Mucosa of descending colon (tissue), 3 donors: ENCODE measurements around the gene ACAD8. TPM values are rescaled to one million over a fixed set of nuclear protein-coding genes. Genes with fewer than 3 reads are reported as not detected.
A peak's percentile ranks its signal among the peaks of the same experiment; 100 is the strongest.

ENCODE experiments used
- ATAC-seq: fragments of 200-7000 bp; cut with Tn5 transposase; one replicate; pipeline ENCODE4 v1.9.1; 2020; ENCODE audit warnings: mild to moderate bottlenecking, moderate library complexity
- DNase-seq, 3 donors: peaks; one replicate each; pipeline ENCODE4 v3.0.0-alpha.2; 2020
- H3K36me3 ChIP-seq: fragments of 200-600 bp; one replicate; pipeline ENCODE4 v1.8.0; 2021; ENCODE audit warnings: low read depth, mild to moderate bottlenecking
- H3K4me1 ChIP-seq: fragments of 200-600 bp; one replicate; pipeline ENCODE4 v1.8.0; 2021; ENCODE audit warnings: low read depth, mild to moderate bottlenecking
- H3K4me3 ChIP-seq: fragments of 200-600 bp; one replicate; pipeline ENCODE4 v1.8.0; 2021; ENCODE audit warnings: mild to moderate bottlenecking
- H3K9me3 ChIP-seq: fragments of 200-600 bp; one replicate; pipeline ENCODE4 v1.8.0; 2021; ENCODE audit warnings: mild to moderate bottlenecking
- intact Hi-C, 2 donors: fragments of 100-400 bp; cut with DNase I in 1 of 2; cut with micrococcal nuclease in 1 of 2; formaldehyde crosslinking; loops; one replicate each; pipeline versions ENCODE4 v1.11.0 to v1.11.1; 2022; cut with DNase I, micrococcal nuclease
- total RNA-seq, 3 donors: library from RNA; stranded (reverse); fragmentation: NEBNext Ultra II Directional in 2 of 3; extraction: Animal tissue kit (Norgen Biotek cat#: 25700) in 2 of 3; gene quantifications; one replicate each; pipeline versions ENCODE4 v1.2.1 to v1.2.4, GENCODE V29; 2021 to 2023
- TF ChIP-seq, protein P1 (sequence below): fragments of 200-600 bp; IDR thresholded peaks from one replicate; pipeline ENCODE4 v1.8.0; 2022; ENCODE audit warnings: antibody characterized with exemption, mild to moderate bottlenecking
- donor health status: DM: no; HTN: no; CAD: no; lungs with moderate emphysema.
- donor health status: DM: no; HTN: no; CAD: no.
- donor health status: DM: no; HTN: yes; CAD: no.

Gene ACAD8
- total RNA-seq, 3 donors from 2014 or later = 24.4 to 31.1 (median 28.8) TPM

DNA sequence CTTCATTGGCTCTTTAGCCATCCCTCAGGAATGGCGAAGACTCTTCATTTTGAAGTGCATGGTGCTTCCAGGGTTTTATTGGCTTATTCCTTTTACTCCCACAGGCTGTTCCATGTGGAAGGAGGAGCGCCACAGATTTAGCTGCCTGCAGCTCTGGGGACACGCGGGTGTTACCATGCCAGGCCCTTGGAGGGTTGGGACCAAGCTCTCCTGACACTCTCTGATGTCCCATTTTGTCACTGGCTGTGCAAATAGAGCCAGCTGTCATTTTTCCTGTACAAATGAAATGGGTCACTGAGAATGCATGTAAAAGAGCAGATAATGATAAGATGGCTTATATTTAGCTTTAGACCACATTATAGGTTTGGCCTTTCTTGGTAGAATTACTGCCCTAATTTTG lies 9.5 kb upstream of the ACAD8 start:
- ATAC-seq (no peak), DNase-seq (no peak)
- H3K4me3 ChIP-seq = no peak overlapping the region
- intact Hi-C loops = no loop called here
- peaks cover 6% of the 10 kb centered on the region for H3K36me3 ChIP-seq
- no peaks in the 10 kb centered on the region for H3K9me3 ChIP-seq
- H3K4me1 ChIP-seq = no peaks in the 10 kb centered on the region
- TF ChIP-seq, protein P1, sequence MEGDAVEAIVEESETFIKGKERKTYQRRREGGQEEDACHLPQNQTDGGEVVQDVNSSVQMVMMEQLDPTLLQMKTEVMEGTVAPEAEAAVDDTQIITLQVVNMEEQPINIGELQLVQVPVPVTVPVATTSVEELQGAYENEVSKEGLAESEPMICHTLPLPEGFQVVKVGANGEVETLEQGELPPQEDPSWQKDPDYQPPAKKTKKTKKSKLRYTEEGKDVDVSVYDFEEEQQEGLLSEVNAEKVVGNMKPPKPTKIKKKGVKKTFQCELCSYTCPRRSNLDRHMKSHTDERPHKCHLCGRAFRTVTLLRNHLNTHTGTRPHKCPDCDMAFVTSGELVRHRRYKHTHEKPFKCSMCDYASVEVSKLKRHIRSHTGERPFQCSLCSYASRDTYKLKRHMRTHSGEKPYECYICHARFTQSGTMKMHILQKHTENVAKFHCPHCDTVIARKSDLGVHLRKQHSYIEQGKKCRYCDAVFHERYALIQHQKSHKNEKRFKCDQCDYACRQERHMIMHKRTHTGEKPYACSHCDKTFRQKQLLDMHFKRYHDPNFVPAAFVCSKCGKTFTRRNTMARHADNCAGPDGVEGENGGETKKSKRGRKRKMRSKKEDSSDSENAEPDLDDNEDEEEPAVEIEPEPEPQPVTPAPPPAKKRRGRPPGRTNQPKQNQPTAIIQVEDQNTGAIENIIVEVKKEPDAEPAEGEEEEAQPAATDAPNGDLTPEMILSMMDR = no peak

DNA sequence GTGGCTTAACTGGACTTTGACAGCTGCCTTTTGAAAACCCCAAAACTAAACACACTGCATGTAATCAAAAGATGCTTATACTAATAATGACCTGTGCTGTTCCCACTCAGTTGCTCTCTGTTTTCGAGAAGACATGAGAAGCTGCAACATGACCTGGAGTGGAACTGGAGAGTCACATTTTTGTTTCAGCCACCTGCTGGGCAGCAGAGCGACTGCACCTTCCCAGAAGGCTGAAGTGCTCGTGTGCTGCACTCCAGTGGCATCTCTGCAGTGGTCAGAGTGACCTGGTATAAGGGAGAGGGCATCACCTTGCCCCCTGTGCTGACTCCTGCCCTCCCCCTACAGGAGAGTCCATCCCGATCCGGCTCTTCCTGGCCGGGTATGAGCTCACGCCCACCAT lies 8.8 kb upstream of the ACAD8 start:
- no peak overlapping the region for H3K4me3 ChIP-seq
- ATAC-seq (peak; percentile 57), DNase-seq (no peak)
- TF ChIP-seq, protein P1 = no peak
- H3K9me3 ChIP-seq = no peaks in the 10 kb centered on the region
- intact Hi-C loops = no loop called here
- H3K36me3 ChIP-seq = peaks cover 6% of the 10 kb centered on the region
- H3K4me1 ChIP-seq = no peaks in the 10 kb centered on the region

DNA sequence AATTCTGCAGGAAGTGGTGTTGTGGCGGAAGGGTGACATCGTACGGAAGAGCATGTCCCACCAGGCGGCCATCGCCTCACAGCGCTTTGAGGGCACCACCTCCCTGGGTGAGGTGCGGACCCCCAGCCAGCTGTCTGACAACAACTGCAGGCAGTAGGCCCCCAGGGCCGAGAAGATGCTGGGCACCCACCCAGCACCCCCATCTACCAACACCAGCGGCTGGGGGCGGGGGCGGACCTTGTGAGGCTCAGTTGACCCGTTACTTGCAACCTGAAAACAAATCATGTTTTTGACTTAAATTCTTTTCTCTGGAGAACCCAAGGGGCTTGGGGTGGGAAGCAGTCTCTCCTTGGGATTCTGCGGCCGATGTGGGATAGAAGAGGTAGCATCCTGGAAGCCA lies 7.9 kb upstream of the ACAD8 start:
- ATAC-seq = no peak

DNA sequence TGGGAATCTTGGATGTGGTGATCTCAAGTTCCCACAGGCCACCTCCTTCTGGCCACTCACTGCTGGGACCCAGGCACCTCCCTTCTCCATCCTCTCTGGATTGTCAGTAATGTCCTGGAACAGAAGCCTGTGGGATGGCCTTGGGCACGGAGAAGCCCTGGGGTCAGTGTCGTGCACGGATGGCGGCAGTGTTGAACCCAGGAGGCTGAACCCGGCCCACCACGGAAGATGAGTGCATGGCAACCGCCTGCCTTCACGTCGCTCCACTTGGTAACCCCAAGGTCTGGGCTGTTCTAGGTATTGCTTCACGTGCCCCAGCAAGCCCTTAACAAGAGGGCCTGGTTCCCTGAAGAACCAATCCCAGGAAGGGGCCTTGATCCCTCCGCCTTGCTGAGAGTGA lies 7.3 kb upstream of the ACAD8 start:
- Histone ChIP-seq H3K4me1 (no peaks in the 10 kb centered on the region), H3K9me3 (no peaks in the 10 kb centered on the region), H3K36me3 (peaks cover 6% of the 10 kb centered on the region), H3K4me3 (no peak overlapping the region)
- no peak for ATAC-seq
- intact Hi-C loops = no loop called here
- TF ChIP-seq, protein P1 = no peak
- DNase-seq = no peak

More for the DNA sequence above, 7.9 kb upstream of the ACAD8 start:
- H3K9me3 ChIP-seq = no peaks in the 10 kb centered on the region
- TF ChIP-seq, protein P1 = no peak
- H3K4me1 ChIP-seq = no peaks in the 10 kb centered on the region
- DNase-seq = no peak
- H3K4me3 ChIP-seq = no peak overlapping the region
- peaks cover 6% of the 10 kb centered on the region for H3K36me3 ChIP-seq
- intact Hi-C loops = no loop called here

DNA sequence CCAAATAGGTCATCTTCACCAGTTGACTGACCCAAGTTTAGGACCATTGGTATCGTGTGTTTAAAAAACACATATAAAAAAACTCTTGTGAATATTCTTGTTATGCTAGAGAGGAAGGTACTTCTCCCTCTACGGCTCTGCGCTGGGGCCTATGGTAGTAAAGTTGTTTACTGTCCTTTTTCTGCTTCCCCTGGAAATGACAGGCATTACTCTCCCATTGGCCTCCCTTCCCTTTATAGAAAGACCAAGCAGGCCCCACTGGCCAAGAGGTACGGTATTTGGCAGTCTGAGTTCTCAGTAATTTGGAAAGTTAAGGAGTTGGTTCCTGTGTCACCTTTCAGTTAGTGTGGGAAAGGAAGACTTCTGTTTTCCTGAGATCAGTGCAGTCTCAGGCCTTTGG lies 6.7 kb upstream of the ACAD8 start:
- TF ChIP-seq, protein P1 = no peak
- ATAC-seq (no peak), DNase-seq (no peak)
- Histone ChIP-seq H3K9me3 (no peaks in the 10 kb centered on the region), H3K4me3 (no peak overlapping the region), H3K36me3 (peaks cover 6% of the 10 kb centered on the region), H3K4me1 (no peaks in the 10 kb centered on the region)
- intact Hi-C loops = no loop called here

DNA sequence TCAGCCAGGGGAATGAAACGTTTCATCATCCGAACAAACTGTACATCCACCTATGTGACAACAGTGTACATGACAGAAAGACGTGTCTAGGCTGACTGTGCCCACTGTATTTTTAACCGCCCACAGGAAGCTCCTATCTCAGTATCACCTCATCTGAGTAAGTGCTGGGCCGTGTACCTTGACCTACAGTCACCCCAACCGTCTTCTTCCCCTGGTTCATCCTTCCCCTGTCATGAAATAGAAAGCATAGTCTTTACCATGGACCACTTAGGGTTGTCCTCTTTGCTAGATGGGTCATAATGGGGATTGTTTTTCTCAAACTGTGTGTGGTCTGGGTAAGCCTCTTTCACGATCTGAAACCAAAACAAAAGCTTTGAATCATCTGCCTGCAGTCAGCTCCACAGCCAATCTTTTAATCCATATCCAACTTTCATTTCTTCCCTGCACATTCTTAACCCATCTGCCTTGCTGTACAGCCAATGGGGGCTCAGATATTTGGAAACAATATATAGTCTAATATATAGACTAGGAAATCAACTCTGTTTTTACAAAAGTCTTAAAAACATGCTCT lies 4.4 kb upstream of the ACAD8 start:
- ATAC-seq (no peak), DNase-seq (no peak)
- intact Hi-C loops = no loop called here
- no peak overlapping the region for H3K4me3 ChIP-seq
- H3K4me1 ChIP-seq = peaks cover 8% of the 10 kb centered on the region
- H3K36me3 ChIP-seq = no peaks in the 10 kb centered on the region
- no peaks in the 10 kb centered on the region for H3K9me3 ChIP-seq
- TF ChIP-seq, protein P1 = no peak
